8988T (cell line): Measurements from ENCODE around the gene EPB41L5.
"Not testable (repeated sequence)": the region's sequence is repeated elsewhere in the genome, so short reads cannot be mapped to it uniquely, and the experiment has no call there.

Experiments
- DNase-seq: peaks from one replicate; pipeline ENCODE4 v3.0.0; 2011

EPB41L5 gene

GRCh38 chr2:120103723-120104467 lies 91.0 kb downstream of the EPB41L5 start:
- no peak for DNase-seq

- no peak for DNase-seq
Measured at GRCh38 chr2:120104772-120105171, 91.9 kb downstream of the EPB41L5 start.

DNA sequence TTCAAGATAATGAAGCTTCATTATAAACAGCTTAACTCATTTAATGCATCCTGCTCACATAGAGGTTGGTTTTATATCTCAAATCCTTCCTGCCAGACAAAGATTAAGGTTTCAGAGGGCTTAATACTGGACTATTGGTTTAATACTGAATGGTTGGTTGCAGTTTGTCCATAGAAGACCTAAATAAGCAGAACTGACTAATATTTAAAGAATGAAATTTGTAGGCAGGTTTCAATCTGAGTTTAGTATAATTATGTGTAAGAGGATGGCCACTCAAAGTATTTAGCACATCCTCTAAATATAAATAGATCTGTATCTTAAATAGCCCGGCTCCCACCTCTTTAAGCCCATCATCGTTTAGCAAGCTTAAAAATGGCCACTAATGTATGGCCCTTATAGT lies 92.5 kb downstream of the EPB41L5 start:
- DNase-seq: no peak

- DNase-seq: no peak
Measured at GRCh38 chr2:120108049-120108448, 95.2 kb downstream of the EPB41L5 start.

GRCh38 chr2:120108749-120109148 lies 95.9 kb downstream of the EPB41L5 start:
- no peak for DNase-seq

GRCh38 chr2:120109186-120110061 lies 96.5 kb downstream of the EPB41L5 start:
- no peak for DNase-seq

- no peak for DNase-seq
Measured at GRCh38 chr2:120110062-120110362, 97.1 kb downstream of the EPB41L5 start.

DNA sequence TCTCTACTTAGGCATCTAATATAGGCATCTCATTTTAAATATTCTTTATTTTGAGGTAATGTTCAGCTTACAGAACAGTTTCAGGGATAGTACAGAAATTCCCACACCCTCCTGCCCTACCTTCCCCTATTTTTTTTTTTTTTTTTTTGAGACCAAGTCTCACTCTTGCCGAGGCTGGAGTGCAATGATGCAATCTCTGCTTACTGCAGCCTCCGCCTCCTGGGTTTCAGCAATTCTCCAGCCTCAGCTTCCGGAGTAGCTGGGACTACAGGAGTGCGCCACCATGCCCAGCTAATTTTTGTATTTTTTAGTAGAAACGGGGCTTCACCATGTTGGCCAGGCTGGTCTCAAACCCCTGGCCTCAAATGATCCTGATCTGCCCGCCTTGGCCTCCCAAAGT lies 97.6 kb downstream of the EPB41L5 start:
- DNase-seq: no peak

DNA sequence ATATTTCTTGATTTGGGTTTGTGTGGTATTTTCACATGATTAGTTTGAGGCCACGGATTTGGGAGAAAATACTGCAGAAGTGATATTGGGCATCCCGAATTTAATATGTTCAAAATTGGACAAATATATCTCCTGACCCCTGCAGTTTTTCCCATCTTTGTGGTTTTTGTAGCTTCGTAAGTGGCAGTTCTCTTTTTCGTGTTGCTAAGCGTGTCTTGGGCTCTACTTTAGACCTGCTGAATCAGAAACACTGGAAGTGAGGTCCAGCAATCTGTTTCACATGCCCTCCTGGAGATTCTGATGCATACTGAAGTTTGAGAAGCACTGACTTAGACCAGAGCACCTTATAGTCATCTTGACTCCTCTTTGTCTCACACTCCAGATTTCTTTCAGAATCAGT lies 98.3 kb downstream of the EPB41L5 start:
- no peak for DNase-seq

GRCh38 chr2:120118018-120118417 lies 105.1 kb downstream of the EPB41L5 start:
- no peak for DNase-seq

GRCh38 chr2:120118471-120118870 lies 105.6 kb downstream of the EPB41L5 start:
- no peak for DNase-seq

- DNase-seq: not testable (repeated sequence)
Measured at GRCh38 chr2:120121337-120121736, 108.5 kb downstream of the EPB41L5 start.

DNA sequence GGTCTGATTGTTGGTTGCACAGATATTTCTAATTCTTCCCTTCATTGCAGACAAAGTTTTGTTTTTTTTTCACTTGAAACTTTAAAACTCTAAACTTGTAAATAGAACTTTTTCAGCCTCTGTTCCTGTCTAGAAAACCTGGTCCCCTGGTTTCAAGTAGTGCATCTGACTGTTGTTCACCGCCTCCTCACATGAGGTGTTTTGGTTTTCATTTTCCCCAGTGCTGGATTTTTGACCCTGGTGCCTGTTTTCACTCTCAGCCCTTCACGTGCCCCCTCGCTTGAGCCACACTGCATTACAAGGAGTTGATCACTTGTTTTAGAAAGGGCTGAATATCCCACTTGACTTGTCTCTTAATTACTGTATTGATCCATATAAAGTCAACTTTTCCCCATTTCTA lies 110.2 kb downstream of the EPB41L5 start:
- no peak for DNase-seq

GRCh38 chr2:120125195-120125594 lies 112.3 kb downstream of the EPB41L5 start:
- no peak for DNase-seq

GRCh38 chr2:120128216-120128615 lies 115.3 kb downstream of the EPB41L5 start:
- no peak for DNase-seq

- DNase-seq: no peak
Measured at GRCh38 chr2:120132190-120132589, 119.3 kb downstream of the EPB41L5 start.

GRCh38 chr2:120132691-120133090 lies 119.8 kb downstream of the EPB41L5 start:
- DNase-seq: no peak

DNA sequence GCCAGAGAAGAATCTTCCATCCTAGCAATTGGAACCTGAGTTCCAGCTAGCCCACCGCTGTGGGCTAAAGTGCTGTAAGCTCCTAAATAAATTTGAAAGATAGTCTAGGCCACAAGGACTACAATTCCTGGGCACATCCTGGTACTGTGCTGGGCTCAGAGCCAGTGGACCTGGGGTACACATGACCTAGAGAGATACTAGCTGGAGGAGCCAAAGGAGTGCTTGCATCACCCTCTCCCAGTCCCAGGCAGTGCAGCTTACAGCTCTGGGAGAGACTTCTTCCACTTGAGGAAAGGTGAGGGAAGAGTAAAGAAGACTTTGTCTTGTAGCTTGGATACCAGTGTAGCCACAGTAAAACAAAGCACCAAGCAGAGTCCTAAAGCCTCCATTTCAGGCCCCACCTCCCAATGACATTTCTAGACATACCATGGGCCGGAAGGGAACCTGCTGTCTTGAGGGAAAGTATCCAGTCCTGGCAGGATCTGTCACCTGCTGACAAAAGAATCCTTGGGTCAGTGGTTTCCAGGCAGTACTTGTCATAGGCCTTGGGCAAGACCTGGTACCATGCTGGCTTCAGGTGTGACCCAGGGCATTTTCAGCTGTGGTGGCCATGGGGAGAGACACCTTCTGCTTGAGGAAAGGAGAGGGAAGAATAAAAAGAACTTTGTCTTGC lies 120.8 kb downstream of the EPB41L5 start:
- DNase-seq: no peak

- DNase-seq: no peak
Measured at GRCh38 chr2:120134263-120134662, 121.4 kb downstream of the EPB41L5 start.

DNA sequence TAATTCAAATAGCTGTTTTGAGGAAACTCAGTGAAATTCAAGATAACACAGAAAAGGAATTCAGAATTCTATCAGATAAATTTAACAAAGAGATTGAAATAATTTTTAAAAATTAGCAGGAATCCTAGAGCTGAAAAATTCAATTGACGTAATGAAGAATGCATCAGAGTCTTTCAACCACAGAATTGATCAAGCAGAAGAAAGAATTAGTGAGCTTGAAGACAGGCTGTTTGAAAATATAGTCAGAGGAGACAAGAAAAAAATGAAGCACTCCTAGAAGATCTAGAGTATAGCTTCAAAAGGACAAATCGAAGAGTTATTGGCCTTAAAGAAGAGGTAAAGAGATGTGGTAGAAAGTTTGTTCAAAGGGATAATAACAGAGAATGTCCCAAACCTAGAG lies 122.1 kb downstream of the EPB41L5 start:
- DNase-seq: not testable (repeated sequence)

DNA sequence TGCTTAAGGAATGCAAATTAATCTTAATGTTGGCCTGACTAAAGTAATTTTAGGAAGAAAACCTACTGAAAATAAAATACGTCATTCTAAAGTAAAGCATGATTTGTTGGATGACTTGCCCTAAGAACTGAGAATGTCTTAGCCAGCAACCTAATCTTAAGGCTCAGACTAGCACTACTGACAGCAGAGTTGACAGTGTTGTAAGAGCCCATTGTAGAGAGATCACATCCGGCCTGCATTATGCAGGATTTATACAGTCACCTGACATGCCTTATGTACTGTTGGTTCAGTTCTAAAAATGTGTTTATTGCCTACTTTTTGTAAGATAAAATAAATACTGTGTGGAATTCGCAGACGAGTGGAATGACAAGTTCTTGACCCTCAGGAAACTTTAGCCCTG lies 128.0 kb downstream of the EPB41L5 start:
- DNase-seq: no peak

- DNase-seq: no peak
Measured at GRCh38 chr2:120141300-120142069, 128.6 kb downstream of the EPB41L5 start.
